Smooth muscle cell (in vitro differentiated cells): ENCODE data around the gene PLEK2. TPM values are rescaled to one million over a fixed set of nuclear protein-coding genes. Genes with fewer than 3 reads are reported as not detected.

Experiments used
- DNase-seq: peaks from one replicate; lab custom pipeline; 2025; ENCODE audit not compliant: unreplicated experiment; lab: John Stamatoyannopoulos, UW
- H2AFZ ChIP-seq: fragments of 200-600 bp; sonication (generic); 2 replicates; pipeline ENCODE4 v1.6.0; 2016; ENCODE audit warnings: antibody characterized with exemption, low read depth, mild to moderate bottlenecking
- H3F3A ChIP-seq: fragments of 200-600 bp; sonication (generic); 2 replicates; pipeline ENCODE4 v1.6.0; 2017; ENCODE audit warnings: antibody characterized with exemption, low read depth
- H3K27ac ChIP-seq: fragments of 200-600 bp; sonication (generic); 2 replicates; pipeline ENCODE4 v1.5.1; 2016; ENCODE audit warnings: low read depth, mild to moderate bottlenecking
- H3K27me3 ChIP-seq: fragments of 200-600 bp; sonication (generic); 2 replicates; pipeline ENCODE4 v1.6.1; 2016; ENCODE audit warnings: low read depth, mild to moderate bottlenecking
- H3K36me3 ChIP-seq: fragments of 200-600 bp; sonication (generic); 2 replicates; pipeline ENCODE4 v1.5.1; 2016; ENCODE audit warnings: low read depth
- H3K4me1 ChIP-seq: fragments of 200-600 bp; sonication (generic); 2 replicates; pipeline ENCODE4 v1.5.1; 2016; ENCODE audit warnings: low read depth
- H3K4me2 ChIP-seq: fragments of 200-600 bp; sonication (generic); 2 replicates; pipeline ENCODE4 v1.6.0; 2016; ENCODE audit warnings: mild to moderate bottlenecking
- H3K4me3 ChIP-seq: fragments of 200-600 bp; sonication (generic); 2 replicates; pipeline ENCODE4 v1.5.1; 2016; ENCODE audit warnings: mild to moderate bottlenecking
- H3K79me2 ChIP-seq: fragments of 200-600 bp; sonication (generic); 2 replicates; pipeline ENCODE4 v1.6.0; 2016; ENCODE audit warnings: low read depth, mild to moderate bottlenecking
- H3K9ac ChIP-seq: fragments of 200-600 bp; sonication (generic); 2 replicates; pipeline ENCODE4 v1.6.0; 2016; ENCODE audit warnings: low read depth
- H3K9me3 ChIP-seq: fragments of 200-600 bp; sonication (generic); replicated peaks from 2 replicates; pipeline ENCODE4 v1.5.1; 2016; ENCODE audit warnings: low read depth
- H4K20me1 ChIP-seq: fragments of 200-600 bp; sonication (generic); 2 replicates; pipeline ENCODE4 v1.6.0; 2016; ENCODE audit warnings: low read depth
- CTCF ChIP-seq: fragments of 200-600 bp; sonication (generic); IDR thresholded peaks from 2 replicates; pipeline ENCODE4 v1.5.1; 2017; ENCODE audit warnings: borderline replicate concordance, mild to moderate bottlenecking, antibody characterized with exemption; ENCODE audit not compliant: insufficient read depth, poor library complexity, severe bottlenecking
- WGBS: methylation state at CpG from one replicate; pipeline ENCODE4 v1.1.7; 2016; ENCODE audit warnings: low lambda C conversion rate; 5-methylcytosine and 5-hydroxymethylcytosine counted together
- polyA plus RNA-seq: library from polyadenylated mRNA; unstranded; fragments of >200 nt; fragmentation: Nextera tagmentation; extraction: Ambion mirVana; gene quantifications from 2 replicates; pipeline ENCODE4 v1.2.1, GENCODE V29; 2016
- total RNA-seq: library from RNA; depleted of rRNA; stranded (reverse); fragments of >200 nt; gene quantifications from 2 replicates; pipeline ENCODE4 v1.2.3, GENCODE V29; 2014

Gene PLEK2
- total and polyA plus RNA-seq, 2 experiments from 2014 or later, result 1.6 to 3.1 TPM

DNA sequence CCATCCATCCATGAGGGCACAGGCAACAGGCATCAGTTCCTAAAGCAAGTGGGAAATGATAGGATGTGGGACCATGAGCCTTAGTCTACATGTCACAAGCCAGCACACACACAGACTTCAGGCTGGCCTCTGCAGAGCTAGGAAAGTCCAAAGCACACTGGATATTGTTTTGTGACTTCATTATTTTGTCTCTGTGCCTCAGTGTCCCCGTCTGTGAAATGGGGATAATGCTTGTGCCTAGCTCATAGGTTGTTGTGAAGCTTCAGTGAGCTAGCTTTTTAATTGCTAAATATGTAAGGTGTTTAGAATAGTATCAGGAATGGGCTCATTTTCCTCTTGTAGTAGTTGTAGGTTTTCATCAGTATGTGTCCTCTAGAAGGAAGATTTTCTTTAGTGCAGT, 27.0 kb upstream of the PLEK2 start:
- no peaks in the 10 kb centered on the region for H3K79me2 ChIP-seq
- H2AFZ ChIP-seq, result no peak overlapping the region
- no peak overlapping the region for H3K9ac ChIP-seq
- no peak for DNase-seq
- H3K4me2 ChIP-seq, result no peak overlapping the region
- no peaks in the 10 kb centered on the region for H3K4me1 ChIP-seq
- no peak overlapping the region for H3K27ac ChIP-seq
- no peaks in the 10 kb centered on the region for H3K27me3 ChIP-seq
- no peak overlapping the region for H3K4me3 ChIP-seq
- no peaks in the 10 kb centered on the region for H3K9me3 ChIP-seq
- TF ChIP-seq CTCF, result no peak
- no peaks in the 10 kb centered on the region for H3K36me3 ChIP-seq
- WGBS, result 82% methylated on average over 1 of the region's 1 CpG
- H4K20me1 ChIP-seq, result no peaks in the 10 kb centered on the region
- H3F3A ChIP-seq, result no peaks in the 10 kb centered on the region

DNA sequence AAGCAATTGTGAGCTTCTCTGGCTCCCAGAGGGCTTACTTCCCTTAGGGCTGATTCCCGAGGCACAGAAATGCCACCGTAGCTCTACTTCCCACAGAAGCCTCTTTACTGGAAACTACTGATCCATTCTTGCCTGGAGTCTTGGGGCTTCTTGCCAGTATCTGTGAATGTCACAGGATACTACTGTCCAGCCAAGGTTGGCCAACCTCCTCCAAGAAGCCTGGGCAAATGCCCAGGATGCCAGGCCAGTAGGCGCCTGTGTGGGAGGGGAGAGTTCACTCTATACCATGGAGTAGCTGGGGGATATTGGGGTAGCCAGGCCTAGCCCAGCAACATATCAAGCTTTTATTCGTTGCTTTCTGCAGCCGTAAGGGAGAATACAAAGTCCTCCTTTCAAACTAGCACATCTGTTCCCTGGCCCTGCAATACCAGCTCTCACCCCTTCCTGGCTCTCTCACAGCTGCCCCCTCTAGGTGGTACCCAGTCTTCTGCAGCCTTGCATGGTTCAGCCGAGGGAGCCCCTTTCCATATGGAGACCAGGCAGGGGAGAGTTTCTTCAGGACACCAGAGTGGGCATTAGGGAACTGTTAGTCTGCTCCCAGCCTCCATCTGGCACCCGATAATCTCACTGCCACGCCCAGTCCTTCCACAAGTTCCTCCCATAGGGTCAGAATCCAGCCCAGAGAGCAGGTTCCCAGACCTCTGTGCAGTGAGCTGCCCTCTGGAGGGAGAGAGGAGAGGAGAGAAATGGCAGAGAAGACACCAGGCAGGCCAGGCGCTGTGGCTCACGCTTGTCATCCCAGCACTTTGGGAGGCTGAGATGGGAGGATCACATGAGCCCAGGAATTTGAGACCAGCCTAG, 24.3 kb upstream of the PLEK2 start:
- H3K4me3 ChIP-seq, result no peak overlapping the region
- H2AFZ ChIP-seq, result no peak overlapping the region
- H3K36me3 ChIP-seq, result no peaks in the 10 kb centered on the region
- H3F3A ChIP-seq, result no peaks in the 10 kb centered on the region
- no peak overlapping the region for H3K4me2 ChIP-seq
- H3K9ac ChIP-seq, result no peak overlapping the region
- 90% methylated on average over 10 of the region's 10 CpGs for WGBS
- DNase-seq, result no peak
- H3K4me1 ChIP-seq, result no peaks in the 10 kb centered on the region
- no peak for TF ChIP-seq CTCF
- H3K79me2 ChIP-seq, result no peaks in the 10 kb centered on the region
- H3K27ac ChIP-seq, result no peak overlapping the region
- no peaks in the 10 kb centered on the region for H3K9me3 ChIP-seq
- no peaks in the 10 kb centered on the region for H4K20me1 ChIP-seq
- no peaks in the 10 kb centered on the region for H3K27me3 ChIP-seq

GRCh38 chr14:67435603-67436002, 23.6 kb upstream of the PLEK2 start:
- no peak overlapping the region for H3K4me2 ChIP-seq
- H2AFZ ChIP-seq, result no peak overlapping the region
- H3F3A ChIP-seq, result no peaks in the 10 kb centered on the region
- no peak for TF ChIP-seq CTCF
- H3K9ac ChIP-seq, result no peak overlapping the region
- no peaks in the 10 kb centered on the region for H3K9me3 ChIP-seq
- no peaks in the 10 kb centered on the region for H3K36me3 ChIP-seq
- no peaks in the 10 kb centered on the region for H4K20me1 ChIP-seq
- H3K4me1 ChIP-seq, result no peaks in the 10 kb centered on the region
- no peak overlapping the region for H3K4me3 ChIP-seq
- WGBS, result 93% methylated on average over 5 of the region's 5 CpGs
- no peak for DNase-seq
- H3K27ac ChIP-seq, result no peak overlapping the region
- no peaks in the 10 kb centered on the region for H3K27me3 ChIP-seq
- H3K79me2 ChIP-seq, result no peaks in the 10 kb centered on the region
